Measurements from ENCODE around the gene STUM.

The STUM gene

GRCh38 chr1:226643611-226644540 lies 95.3 kb downstream of the STUM start:
- H4K20me1 ChIP-seq: peaks cover 4 to 86% (median 26%) of the 10 kb centered on the region in 11 experiments; a peak in 17 of 22 replicates
- H3K9me3 ChIP-seq (replicated peaks in 1 of 11): no peaks in the 10 kb centered on the region
- TF ChIP-seq Cebpa-rat (IDR thresholded peaks at IDR 0.05): no peak
- peaks cover 32 to 59% (median 47%) of the 10 kb centered on the region in 11 experiments; a peak in 21 of 22 replicates for H3K36me3 ChIP-seq
- peaks cover 66 to 85% (median 79%) of the 10 kb centered on the region in 10 experiments for H3K4me1 ChIP-seq
- H3K27me3 ChIP-seq: no peaks in the 10 kb centered on the region
- no peak overlapping the region; a peak in 1 of 20 replicates for H3K4me3 ChIP-seq
- peak overlapping the region in 10 of 11 experiments; percentile 48 to 78 (median 68); a peak in 19 of 22 replicates for H3K27ac ChIP-seq
- peak overlapping the region; percentile 7 to 73 (median 61); a peak in 17 of 22 replicates for H3K9ac ChIP-seq
- peak overlapping the region; percentile 80 to 95 (median 91) for H3K4me2 ChIP-seq

GRCh38 chr1:226644541-226645176 lies 96.1 kb downstream of the STUM start:
- no peaks in the 10 kb centered on the region for H3K27me3 ChIP-seq
- H3K9ac ChIP-seq: peak overlapping the region in 6 of 11 experiments; percentile 7 to 73 (median 65); a peak in 9 of 22 replicates
- peak overlapping the region in 1 of 10 experiments; percentile 6; a peak in 3 of 20 replicates for H3K4me3 ChIP-seq
- H3K4me2 ChIP-seq: peak overlapping the region; percentile 80 to 95 (median 91)
- H3K9me3 ChIP-seq (replicated peaks in 1 of 11): no peaks in the 10 kb centered on the region
- TF ChIP-seq Cebpa-rat (IDR thresholded peaks at IDR 0.05): no peak
- H4K20me1 ChIP-seq: peaks cover 4 to 86% (median 26%) of the 10 kb centered on the region in 11 experiments; a peak in 17 of 22 replicates
- peak overlapping the region in 9 of 11 experiments; percentile 33 to 78 (median 72); a peak in 13 of 22 replicates for H3K27ac ChIP-seq
- peaks cover 65 to 78% (median 72%) of the 10 kb centered on the region in 10 experiments for H3K4me1 ChIP-seq
- H3K36me3 ChIP-seq: peaks cover 26 to 53% (median 41%) of the 10 kb centered on the region in 11 experiments; a peak in 21 of 22 replicates

- Histone ChIP-seq H3K9ac (peak overlapping the region in 6 of 11 experiments; percentile 7 to 45 (median 30); a peak in 5 of 22 replicates), H3K27me3 (no peaks in the 10 kb centered on the region), H4K20me1 (peaks cover 8 to 79% (median 26%) of the 10 kb centered on the region in 11 experiments; a peak in 17 of 22 replicates), H3K4me1 (peaks cover 57 to 71% (median 66%) of the 10 kb centered on the region in 10 experiments), H3K9me3 (replicated peaks in 1 of 11) (no peaks in the 10 kb centered on the region), H3K4me2 (peak overlapping the region; percentile 80 to 95 (median 91)), H3K27ac (peak overlapping the region in 5 of 11 experiments; percentile 1 to 76 (median 17); a peak in 7 of 22 replicates), H3K4me3 (peak overlapping the region in 1 of 10 experiments; percentile 6; a peak in 1 of 20 replicates), H3K36me3 (peaks cover 25 to 50% (median 39%) of the 10 kb centered on the region in 11 experiments; a peak in 21 of 22 replicates)
- TF ChIP-seq Cebpa-rat (IDR thresholded peaks at IDR 0.05): no peak
Observed at GRCh38 chr1:226645279-226645976, 96.9 kb downstream of the STUM start.

- H3K27ac ChIP-seq: peak overlapping the region in 4 of 11 experiments; percentile 11 to 76 (median 44); a peak in 3 of 22 replicates
- peaks cover 10 to 72% (median 28%) of the 10 kb centered on the region in 11 experiments; a peak in 17 of 22 replicates for H4K20me1 ChIP-seq
- no peaks in the 10 kb centered on the region for H3K9me3 ChIP-seq (replicated peaks in 1 of 11)
- H3K4me3 ChIP-seq: no peak overlapping the region
- peak overlapping the region; percentile 80 to 95 (median 91); a peak in 20 of 22 replicates for H3K4me2 ChIP-seq
- peaks cover 25 to 50% (median 39%) of the 10 kb centered on the region in 11 experiments; a peak in 21 of 22 replicates for H3K36me3 ChIP-seq
- H3K27me3 ChIP-seq: no peaks in the 10 kb centered on the region
- no peak for TF ChIP-seq Cebpa-rat (IDR thresholded peaks at IDR 0.05)
- peaks cover 49 to 70% (median 58%) of the 10 kb centered on the region in 10 experiments for H3K4me1 ChIP-seq
- peak overlapping the region in 4 of 11 experiments; percentile 7 to 45 (median 26); a peak in 3 of 22 replicates for H3K9ac ChIP-seq
Observed at GRCh38 chr1:226646026-226646869, 97.7 kb downstream of the STUM start.

GRCh38 chr1:226646870-226647449 lies 98.4 kb downstream of the STUM start:
- Histone ChIP-seq H3K4me1 (peaks cover 42 to 63% (median 51%) of the 10 kb centered on the region in 10 experiments), H4K20me1 (peaks cover 10 to 66% (median 28%) of the 10 kb centered on the region in 11 experiments; a peak in 18 of 22 replicates), H3K36me3 (peaks cover 24 to 44% (median 32%) of the 10 kb centered on the region in 11 experiments; a peak in 21 of 22 replicates), H3K9me3 (replicated peaks in 1 of 11) (no peaks in the 10 kb centered on the region), H3K27me3 (no peaks in the 10 kb centered on the region), H3K9ac (no peak overlapping the region), H3K27ac (no peak overlapping the region), H3K4me3 (no peak overlapping the region), H3K4me2 (peak overlapping the region in 1 of 11 experiments; percentile 85; a peak in 1 of 22 replicates)
- TF ChIP-seq Cebpa-rat (IDR thresholded peaks at IDR 0.05): no peak

GRCh38 chr1:226647719-226648118 lies 99.2 kb downstream of the STUM start:
- Histone ChIP-seq H3K27ac (no peak overlapping the region), H3K9ac (no peak overlapping the region), H3K4me1 (peaks cover 36 to 55% (median 43%) of the 10 kb centered on the region in 10 experiments), H3K27me3 (no peaks in the 10 kb centered on the region), H4K20me1 (peaks cover 9 to 66% (median 28%) of the 10 kb centered on the region in 11 experiments; a peak in 18 of 22 replicates), H3K9me3 (replicated peaks in 1 of 11) (no peaks in the 10 kb centered on the region), H3K4me3 (no peak overlapping the region), H3K4me2 (no peak overlapping the region), H3K36me3 (peaks cover 24 to 39% (median 30%) of the 10 kb centered on the region in 11 experiments; a peak in 21 of 22 replicates)
- TF ChIP-seq Cebpa-rat (IDR thresholded peaks at IDR 0.05): no peak

GRCh38 chr1:226648421-226648820 lies 99.9 kb downstream of the STUM start:
- Histone ChIP-seq H3K27ac (no peak overlapping the region), H3K27me3 (no peaks in the 10 kb centered on the region), H4K20me1 (peaks cover 8 to 59% (median 28%) of the 10 kb centered on the region in 11 experiments; a peak in 19 of 22 replicates), H3K4me3 (no peak overlapping the region), H3K36me3 (peaks cover 24 to 39% (median 30%) of the 10 kb centered on the region in 11 experiments; a peak in 21 of 22 replicates), H3K4me2 (no peak overlapping the region), H3K9ac (no peak overlapping the region), H3K4me1 (peaks cover 34 to 48% (median 38%) of the 10 kb centered on the region in 10 experiments), H3K9me3 (replicated peaks in 1 of 11) (no peaks in the 10 kb centered on the region)
- TF ChIP-seq Cebpa-rat (IDR thresholded peaks at IDR 0.05): no peak

Measured in BLaER1 treated with 17β-estradiol and CSF1 and Interleukin-3, amounts not matched to agents 10 nM and 100 nM (cell line).